ENCODE measurements around the gene ZG16. TPM values are rescaled to one million over a fixed set of nuclear protein-coding genes. Genes with fewer than 3 reads are reported as not detected.
"Not testable (repeated sequence)": the region's sequence is repeated elsewhere in the genome, so short reads cannot be mapped to it uniquely, and the experiment has no call there.

ZG16 gene
- total and polyA plus RNA-seq, 2 experiments from 2014 or later, result not detected

GRCh38 chr16:29743475-29743826, 34.6 kb upstream of the ZG16 start:
- Histone ChIP-seq H3K27me3 (no peaks in the 10 kb centered on the region), H3K4me3 (no peak overlapping the region), H3K9me3 (ENCODE audit: low read depth) (no peaks in the 10 kb centered on the region), H3K27ac (no peak overlapping the region), H3K36me3 (no peaks in the 10 kb centered on the region), H3K4me1 (ENCODE audit: low read depth) (no peaks in the 10 kb centered on the region)
- no peak for TF ChIP-seq CTCF (IDR thresholded peaks at IDR 0.05; ENCODE audit: low read depth, low read length)
- DNase-seq (ENCODE audit: low read depth in 1 of 2, low spot score in 1 of 2), result no peak

- Histone ChIP-seq H3K9me3 (ENCODE audit: low read depth) (no peaks in the 10 kb centered on the region), H3K27ac (no peak overlapping the region), H3K4me1 (ENCODE audit: low read depth) (no peaks in the 10 kb centered on the region), H3K36me3 (no peaks in the 10 kb centered on the region), H3K4me3 (no peak overlapping the region), H3K27me3 (no peaks in the 10 kb centered on the region)
- peak in 1 of 2 donors; percentile 2 for DNase-seq (ENCODE audit: low read depth in 1 of 2, low spot score in 1 of 2)
- TF ChIP-seq CTCF (IDR thresholded peaks at IDR 0.05; ENCODE audit: low read depth, low read length), result no peak
Measured at GRCh38 chr16:29743827-29744531, 34.1 kb upstream of the ZG16 start.

GRCh38 chr16:29744541-29745101, 33.4 kb upstream of the ZG16 start:
- no peak overlapping the region for H3K27ac ChIP-seq
- H3K4me1 ChIP-seq (ENCODE audit: low read depth), result no peaks in the 10 kb centered on the region
- no peak for TF ChIP-seq CTCF (IDR thresholded peaks at IDR 0.05; ENCODE audit: low read depth, low read length)
- H3K27me3 ChIP-seq, result no peaks in the 10 kb centered on the region
- H3K9me3 ChIP-seq (ENCODE audit: low read depth), result no peaks in the 10 kb centered on the region
- no peak overlapping the region for H3K4me3 ChIP-seq
- H3K36me3 ChIP-seq, result no peaks in the 10 kb centered on the region
- DNase-seq (ENCODE audit: low read depth in 1 of 2, low spot score in 1 of 2), result no peak

- Histone ChIP-seq H3K27me3 (no peaks in the 10 kb centered on the region), H3K4me1 (ENCODE audit: low read depth) (no peaks in the 10 kb centered on the region), H3K36me3 (no peaks in the 10 kb centered on the region), H3K27ac (no peak overlapping the region), H3K4me3 (no peak overlapping the region), H3K9me3 (ENCODE audit: low read depth) (no peaks in the 10 kb centered on the region)
- no peak for TF ChIP-seq CTCF (IDR thresholded peaks at IDR 0.05; ENCODE audit: low read depth, low read length)
- DNase-seq (ENCODE audit: low read depth in 1 of 2, low spot score in 1 of 2), result no peak
Measured at GRCh38 chr16:29745121-29745852, 32.8 kb upstream of the ZG16 start.

- no peaks in the 10 kb centered on the region for H3K36me3 ChIP-seq
- no peak for TF ChIP-seq CTCF (IDR thresholded peaks at IDR 0.05; ENCODE audit: low read depth, low read length)
- no peak for DNase-seq (ENCODE audit: low read depth in 1 of 2, low spot score in 1 of 2)
- no peak within 1 kb of the TSS for H3K4me3 ChIP-seq
- H3K9me3 ChIP-seq (ENCODE audit: low read depth), result no peaks in the 10 kb centered on the region
- no peaks in the 10 kb centered on the region for H3K4me1 ChIP-seq (ENCODE audit: low read depth)
- H3K27ac ChIP-seq, result no peak within 1 kb of the TSS
- H3K27me3 ChIP-seq, result no peaks in the 10 kb centered on the region
Measured at GRCh38 chr16:29745853-29746345, 32.2 kb upstream of the ZG16 start, which contains the start of gene C16orf54. Gene C16orf54, minus strand, starts transcription at chr16:29745990. Its CDS starts 1,039 bp downstream, at chr16:29744951.

- DNase-seq (ENCODE audit: low read depth in 1 of 2, low spot score in 1 of 2); H3K27me3 ChIP-seq; H3K9me3 ChIP-seq (ENCODE audit: low read depth); H3K4me1 ChIP-seq (ENCODE audit: low read depth); H3K4me3 ChIP-seq; H3K27ac ChIP-seq; H3K36me3 ChIP-seq: not testable (repeated sequence)
Measured at GRCh38 chr16:29746518-29746917, 31.5 kb upstream of the ZG16 start.
